ENCODE results near the gene RNF213. TPM values are rescaled to one million over a fixed set of nuclear protein-coding genes. Genes with fewer than 3 reads are reported as not detected.

RNF213 gene
- total and polyA plus RNA-seq, 4 donors = 18.2 to 104 (median 33.5) TPM

DNA sequence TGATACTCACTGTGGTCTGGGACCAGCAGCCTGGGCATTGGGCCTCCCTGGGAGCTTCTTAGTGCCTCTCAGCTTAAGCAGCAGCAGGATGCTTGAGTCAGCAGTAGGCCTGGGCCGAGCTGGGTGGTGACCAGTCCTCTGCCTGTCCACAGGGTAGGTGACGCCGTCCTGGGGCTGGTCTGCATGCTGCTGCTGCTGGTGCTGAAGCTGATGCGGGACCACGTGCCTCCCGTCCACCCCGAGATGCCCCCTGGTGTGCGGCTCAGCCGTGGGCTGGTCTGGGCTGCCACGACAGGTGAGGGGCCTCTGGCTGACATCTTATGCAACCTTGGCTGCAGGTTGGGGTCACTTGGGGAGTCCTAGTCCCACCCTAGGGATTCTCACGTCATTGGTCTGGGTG is 33.0 kb upstream of the RNF213 start:
- H3K27ac ChIP-seq (ENCODE audit: low read depth in 1 of 2, low read length in 2 of 2) = no peak overlapping the region
- DNase-seq (ENCODE audit: low spot score) = no peak
- H3K9me3 ChIP-seq (ENCODE audit: control insufficient read depth in 4 of 4, low read length in 3 of 4) = peaks cover 0 to 4% (median 2%) of the 10 kb centered on the region in 4 donors
- TF ChIP-seq HNF4G (IDR thresholded peaks at IDR 0.05) (no peak), SP1 (IDR thresholded peaks at IDR 0.05) (no peak), FOXA2 (IDR thresholded peaks at IDR 0.05) (no peak), HNF4A (conservative IDR thresholded peaks at IDR 0.05) (no peak), ATF3 (IDR thresholded peaks at IDR 0.05) (no peak), REST (IDR thresholded peaks at IDR 0.05) (no peak)
- TF ChIP-seq, protein P1, sequence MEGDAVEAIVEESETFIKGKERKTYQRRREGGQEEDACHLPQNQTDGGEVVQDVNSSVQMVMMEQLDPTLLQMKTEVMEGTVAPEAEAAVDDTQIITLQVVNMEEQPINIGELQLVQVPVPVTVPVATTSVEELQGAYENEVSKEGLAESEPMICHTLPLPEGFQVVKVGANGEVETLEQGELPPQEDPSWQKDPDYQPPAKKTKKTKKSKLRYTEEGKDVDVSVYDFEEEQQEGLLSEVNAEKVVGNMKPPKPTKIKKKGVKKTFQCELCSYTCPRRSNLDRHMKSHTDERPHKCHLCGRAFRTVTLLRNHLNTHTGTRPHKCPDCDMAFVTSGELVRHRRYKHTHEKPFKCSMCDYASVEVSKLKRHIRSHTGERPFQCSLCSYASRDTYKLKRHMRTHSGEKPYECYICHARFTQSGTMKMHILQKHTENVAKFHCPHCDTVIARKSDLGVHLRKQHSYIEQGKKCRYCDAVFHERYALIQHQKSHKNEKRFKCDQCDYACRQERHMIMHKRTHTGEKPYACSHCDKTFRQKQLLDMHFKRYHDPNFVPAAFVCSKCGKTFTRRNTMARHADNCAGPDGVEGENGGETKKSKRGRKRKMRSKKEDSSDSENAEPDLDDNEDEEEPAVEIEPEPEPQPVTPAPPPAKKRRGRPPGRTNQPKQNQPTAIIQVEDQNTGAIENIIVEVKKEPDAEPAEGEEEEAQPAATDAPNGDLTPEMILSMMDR (IDR thresholded peaks at IDR 0.05; ENCODE audit: low read depth, low read length, missing input control) = no peak
- TF ChIP-seq, protein P2, sequence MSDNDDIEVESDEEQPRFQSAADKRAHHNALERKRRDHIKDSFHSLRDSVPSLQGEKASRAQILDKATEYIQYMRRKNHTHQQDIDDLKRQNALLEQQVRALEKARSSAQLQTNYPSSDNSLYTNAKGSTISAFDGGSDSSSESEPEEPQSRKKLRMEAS (IDR thresholded peaks at IDR 0.05) = no peak
- H3K4me3 ChIP-seq (ENCODE audit: low read depth in 1 of 3, low read length in 3 of 3) = no peak overlapping the region
- WGBS = 97% methylated on average over 11 of the region's 11 CpGs
- no peaks in the 10 kb centered on the region for H3K27me3 ChIP-seq (ENCODE audit: control insufficient read depth in 4 of 4, insufficient read depth in 4 of 4, low read length in 3 of 4)
- H3K36me3 ChIP-seq (ENCODE audit: control insufficient read depth in 4 of 4, insufficient read depth in 3 of 4, low read depth in 1 of 4, low read length in 3 of 4) = peaks cover 0 to 4% (median 3%) of the 10 kb centered on the region in 4 donors
- H3K9ac ChIP-seq (ENCODE audit: low read depth in 1 of 2, low read length in 2 of 2) = no peak overlapping the region
- no peaks in the 10 kb centered on the region for H3K4me1 ChIP-seq (ENCODE audit: control insufficient read depth in 4 of 4, insufficient read depth in 4 of 4, low read length in 3 of 4)

- no peaks in the 10 kb centered on the region for H3K4me1 ChIP-seq (ENCODE audit: control insufficient read depth in 4 of 4, insufficient read depth in 4 of 4, low read length in 3 of 4)
- peaks cover 0 to 8% (median 6%) of the 10 kb centered on the region in 4 donors for H3K36me3 ChIP-seq (ENCODE audit: control insufficient read depth in 4 of 4, insufficient read depth in 3 of 4, low read depth in 1 of 4, low read length in 3 of 4)
- TF ChIP-seq ATF3 (IDR thresholded peaks at IDR 0.05) = no peak
- TF ChIP-seq RXRA (IDR thresholded peaks at IDR 0.05) = no peak
- no peak for TF ChIP-seq YY1 (IDR thresholded peaks at IDR 0.05)
- no peak for TF ChIP-seq REST (IDR thresholded peaks at IDR 0.05)
- peaks cover 0 to 7% (median 2%) of the 10 kb centered on the region in 4 donors for H3K9me3 ChIP-seq (ENCODE audit: control insufficient read depth in 4 of 4, low read length in 3 of 4)
- 95% methylated on average over 14 of the region's 14 CpGs for WGBS
- no peak overlapping the region for H3K9ac ChIP-seq (ENCODE audit: low read depth in 1 of 2, low read length in 2 of 2)
- DNase-seq (ENCODE audit: low spot score) = no peak
- no peak overlapping the region for H3K27ac ChIP-seq (ENCODE audit: low read depth in 1 of 2, low read length in 2 of 2)
- no peaks in the 10 kb centered on the region for H3K27me3 ChIP-seq (ENCODE audit: control insufficient read depth in 4 of 4, insufficient read depth in 4 of 4, low read length in 3 of 4)
- no peak overlapping the region for H3K4me3 ChIP-seq (ENCODE audit: low read depth in 1 of 3, low read length in 3 of 3)
Measured at GRCh38 chr17:80228477-80228876, 32.2 kb upstream of the RNF213 start.

Measured in liver (tissue), 9 donors.